ENCODE measurements around the gene UCKL1. TPM values are rescaled to one million over a fixed set of nuclear protein-coding genes. Genes with fewer than 3 reads are reported as not detected.

UCKL1 gene
- total RNA-seq, 1 experiment from 2014 or later, result 43.7 TPM

- Mint-ChIP-seq H3K27me3 (ENCODE audit: insufficient read depth, unreplicated experiment) (no peaks in the 10 kb centered on the region), H3K4me1 (ENCODE audit: insufficient read depth, unreplicated experiment) (peaks cover 12% of the 10 kb centered on the region), H3K9me3 (ENCODE audit: unreplicated experiment) (no peaks in the 10 kb centered on the region), H3K27ac (ENCODE audit: low read depth, unreplicated experiment) (no peak overlapping the region), H3K4me3 (ENCODE audit: unreplicated experiment) (no peak overlapping the region), H3K36me3 (ENCODE audit: insufficient read depth, unreplicated experiment) (peaks cover 9% of the 10 kb centered on the region)
- CTCF ChIA-PET, result no interaction called here
- POLR2A ChIA-PET, result interaction anchor here (3.2 kb wide), 1 partner anchor 13 kb away, joined by 23 read pairs; the partner anchor contains the start of genes PRPF6 and SAMD10
- no TSS peak for BruUV-seq (replicated peaks)
- TF ChIP-seq CTCF (IDR thresholded peaks at IDR 0.05; ENCODE audit: unreplicated experiment), result no peak
- no peak for DNase-seq (ENCODE audit: unreplicated experiment)
- intact Hi-C loops (cut with micrococcal nuclease), result no loop called here
Observed at GRCh38 chr20:63966944-63967322, 10.7 kb upstream of the UCKL1 start.

- no TSS peak for BruUV-seq (replicated peaks)
- Mint-ChIP-seq H3K4me1 (ENCODE audit: insufficient read depth, unreplicated experiment) (peaks cover 12% of the 10 kb centered on the region), H3K36me3 (ENCODE audit: insufficient read depth, unreplicated experiment) (peaks cover 9% of the 10 kb centered on the region), H3K27me3 (ENCODE audit: insufficient read depth, unreplicated experiment) (no peaks in the 10 kb centered on the region), H3K27ac (ENCODE audit: low read depth, unreplicated experiment) (no peak overlapping the region), H3K9me3 (ENCODE audit: unreplicated experiment) (no peaks in the 10 kb centered on the region), H3K4me3 (ENCODE audit: unreplicated experiment) (no peak overlapping the region)
- CTCF ChIA-PET, result no interaction called here
- intact Hi-C loops (cut with micrococcal nuclease), result no loop called here
- POLR2A ChIA-PET, result interaction anchor here (3.2 kb wide), 1 partner anchor 14 kb away, joined by 23 read pairs; the partner anchor contains the start of genes PRPF6 and SAMD10
- no peak for DNase-seq (ENCODE audit: unreplicated experiment)
- TF ChIP-seq CTCF (IDR thresholded peaks at IDR 0.05; ENCODE audit: unreplicated experiment), result no peak
Observed at GRCh38 chr20:63966172-63966943, 10.1 kb upstream of the UCKL1 start.

- intact Hi-C loops (cut with micrococcal nuclease), result no loop called here
- no peaks in the 10 kb centered on the region for H3K9me3 Mint-ChIP-seq (ENCODE audit: unreplicated experiment)
- no peak overlapping the region for H3K4me3 Mint-ChIP-seq (ENCODE audit: unreplicated experiment)
- peaks cover 5% of the 10 kb centered on the region for H3K4me1 Mint-ChIP-seq (ENCODE audit: insufficient read depth, unreplicated experiment)
- no TSS peak for BruUV-seq (replicated peaks)
- H3K36me3 Mint-ChIP-seq (ENCODE audit: insufficient read depth, unreplicated experiment), result peaks cover 10% of the 10 kb centered on the region
- no peak for TF ChIP-seq CTCF (IDR thresholded peaks at IDR 0.05; ENCODE audit: unreplicated experiment)
- no peaks in the 10 kb centered on the region for H3K27me3 Mint-ChIP-seq (ENCODE audit: insufficient read depth, unreplicated experiment)
- DNase-seq (ENCODE audit: unreplicated experiment), result no peak
- POLR2A ChIA-PET, result no interaction called here
- CTCF ChIA-PET, result interaction anchor here (0.7 kb wide), 1 partner anchor 9 kb away, joined by 3 read pairs; no protein-coding TSS in a partner anchor
- H3K27ac Mint-ChIP-seq (ENCODE audit: low read depth, unreplicated experiment), result no peak overlapping the region
Observed at GRCh38 chr20:63964412-63964811, 8.2 kb upstream of the UCKL1 start.

GRCh38 chr20:63963784-63964301, 7.6 kb upstream of the UCKL1 start:
- H3K4me1 Mint-ChIP-seq (ENCODE audit: insufficient read depth, unreplicated experiment), result peaks cover 6% of the 10 kb centered on the region
- ChIA-PET POLR2A (interaction anchor here (0.7 kb wide), 1 partner anchor 10 kb away, joined by 5 read pairs; no protein-coding TSS in a partner anchor), CTCF (interaction anchor here (0.7 kb wide), 1 partner anchor 10 kb away, joined by 3 read pairs; no protein-coding TSS in a partner anchor)
- no peaks in the 10 kb centered on the region for H3K9me3 Mint-ChIP-seq (ENCODE audit: unreplicated experiment)
- intact Hi-C loops (cut with micrococcal nuclease), result no loop called here
- H3K27me3 Mint-ChIP-seq (ENCODE audit: insufficient read depth, unreplicated experiment), result no peaks in the 10 kb centered on the region
- no peak for DNase-seq (ENCODE audit: unreplicated experiment)
- H3K27ac Mint-ChIP-seq (ENCODE audit: low read depth, unreplicated experiment), result no peak overlapping the region
- no peak overlapping the region for H3K4me3 Mint-ChIP-seq (ENCODE audit: unreplicated experiment)
- BruUV-seq (replicated peaks), result no TSS peak
- no peak for TF ChIP-seq CTCF (IDR thresholded peaks at IDR 0.05; ENCODE audit: unreplicated experiment)
- H3K36me3 Mint-ChIP-seq (ENCODE audit: insufficient read depth, unreplicated experiment), result peaks cover 15% of the 10 kb centered on the region

Measured in MCF 10A (cell line).